CD4-positive, alpha-beta T cell (primary cell): ENCODE measurements around the gene KATNAL1. TPM values are rescaled to one million over a fixed set of nuclear protein-coding genes. Genes with fewer than 3 reads are reported as not detected.
A peak's percentile ranks its signal among the peaks of the same experiment; 100 is the strongest.

ENCODE experiments used
- ATAC-seq: fragments of 200-7000 bp; cut with Tn5 transposase; one replicate; pipeline ENCODE4 v1.10.0; 2022; ENCODE audit warnings: mild to moderate bottlenecking; ENCODE audit not compliant: poor library complexity
- CTCF ChIA-PET: fragments of 350-600 bp; sonication (Branson Sonifier 250); formaldehyde crosslinking; loops from one replicate; lab custom pipeline; 2021; ENCODE audit warnings: antibody characterized with exemption, inconsistent platforms; lab: Charles Lee
- POLR2A ChIA-PET: fragments of 350-600 bp; sonication (Branson Sonifier 250); formaldehyde crosslinking; loops from one replicate; lab custom pipeline; 2021; ENCODE audit warnings: antibody characterized with exemption, inconsistent platforms; lab: Charles Lee
- DNase-seq, 14 experiments: peaks; one replicate each; pipeline ENCODE4 v3.0.0-alpha.2; 2013 to 2020; ENCODE audit warnings: mixed read lengths in 2 of 14
- H3K27ac ChIP-seq, 2 donors: one replicate each; pipeline versions ENCODE4 v1.5.1 to v1.7.0; 2013; ENCODE audit warnings: low read length in 2 of 2, low read depth in 1 of 2, mild to moderate bottlenecking in 1 of 2
- H3K27me3 ChIP-seq, 2 experiments: 1 replicate in 1 of 2; 2 replicates in 1 of 2; pipeline versions ENCODE4 v1.6.1 to v1.7.0; 2013; ENCODE audit warnings: low read length in 2 of 2, control low read depth in 1 of 2, mild to moderate bottlenecking in 1 of 2, moderate library complexity in 1 of 2; ENCODE audit not compliant: insufficient read depth in 2 of 2, control insufficient read depth in 1 of 2
- H3K36me3 ChIP-seq: one replicate; pipeline ENCODE4 v1.6.1; 2013; ENCODE audit warnings: low read length, control low read depth; ENCODE audit not compliant: insufficient read depth
- H3K4me1 ChIP-seq: one replicate; pipeline ENCODE4 v1.6.1; 2013; ENCODE audit warnings: low read length, control low read depth; ENCODE audit not compliant: insufficient read depth
- H3K4me3 ChIP-seq: one replicate; pipeline ENCODE4 v1.5.1; 2013; ENCODE audit warnings: mild to moderate bottlenecking, low read length, moderate library complexity
- H3K9me3 ChIP-seq, 2 experiments: 1 replicate in 1 of 2; 2 replicates in 1 of 2; pipeline versions ENCODE4 v1.6.1 to v1.7.0; 2013; ENCODE audit warnings: low read length in 2 of 2, mild to moderate bottlenecking in 2 of 2, control low read depth in 1 of 2, moderate library complexity in 1 of 2; ENCODE audit not compliant: control insufficient read depth in 1 of 2, insufficient read depth in 1 of 2
- H3K27ac Mint-ChIP-seq: one replicate; pipeline ENCODE4 v1.8.0; 2020; ENCODE audit warnings: mixed read lengths
- H3K27me3 Mint-ChIP-seq: one replicate; pipeline ENCODE4 v1.8.0; 2021; ENCODE audit warnings: mixed read lengths
- H3K36me3 Mint-ChIP-seq: one replicate; pipeline ENCODE4 v1.8.0; 2021; ENCODE audit warnings: low read depth, mixed read lengths
- H3K4me1 Mint-ChIP-seq: one replicate; pipeline ENCODE4 v1.8.0; 2021; ENCODE audit warnings: low read depth, mixed read lengths
- H3K4me3 Mint-ChIP-seq: one replicate; pipeline ENCODE4 v1.8.0; 2020; ENCODE audit warnings: mild to moderate bottlenecking, mixed read lengths
- H3K9me3 Mint-ChIP-seq: one replicate; pipeline ENCODE4 v1.8.0; 2020; ENCODE audit warnings: mixed read lengths
- intact Hi-C, 2 experiments: fragments of 100-400 bp; cut with DNase I in 1 of 2; cut with micrococcal nuclease in 1 of 2; formaldehyde crosslinking; loops; one replicate each; pipeline versions ENCODE4 v1.15.1 to v1.9.0; 2023 to 2025; cut with DNase I, micrococcal nuclease
- total RNA-seq, 174 experiments: library from RNA in 2 of 174; stranded (reverse) in 2 of 174; gene quantifications; one replicate each; pipeline ENCODE4 v1.2.3 and lab custom pipeline; 2021 to 2026
- TF ChIP-seq, protein P1 (sequence below): fragments of 200-600 bp; IDR thresholded peaks from one replicate; pipeline ENCODE4 v1.8.0; 2022; ENCODE audit warnings: antibody characterized with exemption, mild to moderate bottlenecking

The KATNAL1 gene
- total RNA-seq, 2 experiments from 2014 or later: 3.3 to 3.4 TPM

GRCh38 chr13:30164146-30164545 is 143.2 kb downstream of the KATNAL1 start:
- no peaks in the 10 kb centered on the region for H3K36me3 ChIP-seq
- TF ChIP-seq, protein P1, sequence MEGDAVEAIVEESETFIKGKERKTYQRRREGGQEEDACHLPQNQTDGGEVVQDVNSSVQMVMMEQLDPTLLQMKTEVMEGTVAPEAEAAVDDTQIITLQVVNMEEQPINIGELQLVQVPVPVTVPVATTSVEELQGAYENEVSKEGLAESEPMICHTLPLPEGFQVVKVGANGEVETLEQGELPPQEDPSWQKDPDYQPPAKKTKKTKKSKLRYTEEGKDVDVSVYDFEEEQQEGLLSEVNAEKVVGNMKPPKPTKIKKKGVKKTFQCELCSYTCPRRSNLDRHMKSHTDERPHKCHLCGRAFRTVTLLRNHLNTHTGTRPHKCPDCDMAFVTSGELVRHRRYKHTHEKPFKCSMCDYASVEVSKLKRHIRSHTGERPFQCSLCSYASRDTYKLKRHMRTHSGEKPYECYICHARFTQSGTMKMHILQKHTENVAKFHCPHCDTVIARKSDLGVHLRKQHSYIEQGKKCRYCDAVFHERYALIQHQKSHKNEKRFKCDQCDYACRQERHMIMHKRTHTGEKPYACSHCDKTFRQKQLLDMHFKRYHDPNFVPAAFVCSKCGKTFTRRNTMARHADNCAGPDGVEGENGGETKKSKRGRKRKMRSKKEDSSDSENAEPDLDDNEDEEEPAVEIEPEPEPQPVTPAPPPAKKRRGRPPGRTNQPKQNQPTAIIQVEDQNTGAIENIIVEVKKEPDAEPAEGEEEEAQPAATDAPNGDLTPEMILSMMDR: no peak
- no peaks in the 10 kb centered on the region for H3K27me3 Mint-ChIP-seq
- no peak overlapping the region for H3K27ac Mint-ChIP-seq
- no peaks in the 10 kb centered on the region for H3K9me3 Mint-ChIP-seq
- intact Hi-C loops: no loop called here
- peaks cover 6% of the 10 kb centered on the region for H3K4me1 Mint-ChIP-seq
- ATAC-seq (no peak), DNase-seq (no peak)
- ChIA-PET POLR2A (no interaction called here), CTCF (no interaction called here)
- H3K9me3 ChIP-seq: no peaks in the 10 kb centered on the region
- H3K36me3 Mint-ChIP-seq: no peaks in the 10 kb centered on the region
- no peak overlapping the region for H3K27ac ChIP-seq
- H3K4me3 Mint-ChIP-seq: no peak overlapping the region
- peaks cover 5% of the 10 kb centered on the region for H3K4me1 ChIP-seq
- H3K4me3 ChIP-seq: no peak overlapping the region
- no peaks in the 10 kb centered on the region for H3K27me3 ChIP-seq

DNA sequence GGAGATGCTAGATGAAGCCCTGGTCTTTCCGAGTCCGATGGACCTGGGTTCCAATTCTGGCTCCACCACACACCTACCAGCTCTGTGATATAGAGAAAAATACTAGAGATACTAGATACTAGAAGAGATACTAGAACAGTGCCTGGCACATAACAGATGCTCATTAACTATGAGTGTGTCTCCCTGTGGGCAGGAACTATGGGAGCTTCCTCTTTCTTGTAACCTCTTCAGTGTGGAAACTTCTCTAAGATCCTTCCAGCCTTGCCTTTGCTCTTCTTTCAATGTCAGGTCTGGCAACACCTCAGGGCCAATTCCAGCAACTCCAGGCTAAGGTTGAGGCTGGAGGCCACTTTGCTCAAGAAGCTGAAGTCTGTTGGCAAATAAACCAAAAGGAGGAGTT is 143.9 kb downstream of the KATNAL1 start:
- POLR2A ChIA-PET: no interaction called here
- Mint-ChIP-seq H3K4me1 (peaks cover 13% of the 10 kb centered on the region), H3K27me3 (no peaks in the 10 kb centered on the region), H3K4me3 (no peak overlapping the region), H3K27ac (no peak overlapping the region), H3K9me3 (no peaks in the 10 kb centered on the region), H3K36me3 (no peaks in the 10 kb centered on the region)
- no peak overlapping the region for H3K27ac ChIP-seq
- H3K4me1 ChIP-seq: peaks cover 11% of the 10 kb centered on the region
- no peak for ATAC-seq
- H3K4me3 ChIP-seq: no peak overlapping the region
- CTCF ChIA-PET: no interaction called here
- H3K27me3 ChIP-seq: no peaks in the 10 kb centered on the region
- DNase-seq: no peak
- H3K9me3 ChIP-seq: no peaks in the 10 kb centered on the region
- no peaks in the 10 kb centered on the region for H3K36me3 ChIP-seq
- intact Hi-C loops: no loop called here
- TF ChIP-seq, protein P1: no peak

DNA sequence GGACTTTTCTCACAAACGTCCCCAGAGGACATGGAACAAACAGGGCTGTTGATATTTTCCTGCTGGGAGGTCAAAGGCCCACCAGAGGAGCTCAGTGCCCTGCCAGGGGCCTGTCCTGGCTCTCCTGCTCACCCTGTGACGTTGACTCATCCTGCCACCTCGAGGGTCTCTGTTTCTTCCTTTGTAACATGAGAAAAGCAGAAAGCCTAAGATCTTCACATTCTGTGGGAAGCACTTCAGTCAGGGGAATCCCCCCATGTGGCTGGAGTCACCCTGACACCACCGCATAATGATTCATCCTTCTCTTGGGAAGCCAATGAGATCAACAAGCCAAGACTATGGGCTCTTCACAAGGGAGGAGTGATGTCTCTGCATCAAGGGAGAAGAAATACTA is 147.9 kb downstream of the KATNAL1 start:
- Histone ChIP-seq H3K4me1 (peaks cover 42% of the 10 kb centered on the region), H3K36me3 (no peaks in the 10 kb centered on the region), H3K9me3 (no peaks in the 10 kb centered on the region), H3K27me3 (no peaks in the 10 kb centered on the region), H3K27ac (no peak overlapping the region), H3K4me3 (no peak overlapping the region)
- ATAC-seq (peak; percentile 29), DNase-seq (peak in 2 of 14 experiments; percentile 25 to 54)
- POLR2A ChIA-PET: interaction anchor here (1.2 to 3.6 kb wide), 2 partner anchors 26 to 215 kb away, joined by 3 to 34 read pairs; no protein-coding TSS in a partner anchor
- no peak overlapping the region for H3K27ac Mint-ChIP-seq
- H3K27me3 Mint-ChIP-seq: no peaks in the 10 kb centered on the region
- TF ChIP-seq, protein P1: no peak
- CTCF ChIA-PET: interaction anchor here (1.3 to 2.0 kb wide), 4 partner anchors 13 to 47 kb away, joined by 3 to 12 read pairs (median 4); no protein-coding TSS in a partner anchor
- H3K36me3 Mint-ChIP-seq: no peaks in the 10 kb centered on the region
- no peaks in the 10 kb centered on the region for H3K9me3 Mint-ChIP-seq
- H3K4me3 Mint-ChIP-seq: no peak overlapping the region
- intact Hi-C loops: no loop called here
- H3K4me1 Mint-ChIP-seq: peaks cover 46% of the 10 kb centered on the region
